ENCODE measurements around the gene P2RY1. TPM values are rescaled to one million over a fixed set of nuclear protein-coding genes. Genes with fewer than 3 reads are reported as not detected.

The P2RY1 gene
- total RNA-seq, 1 donor from 2014 or later: 19.8 TPM

- H3K9me3 ChIP-seq: no peaks in the 10 kb centered on the region
- no peak overlapping the region for H3K27ac ChIP-seq
- no peaks in the 10 kb centered on the region for H3K36me3 ChIP-seq
- no peaks in the 10 kb centered on the region for H3K27me3 ChIP-seq (ENCODE audit: low read depth)
- no peak for DNase-seq
- H3K4me3 ChIP-seq: no peak overlapping the region
- H3K4me1 ChIP-seq: peaks cover 25% of the 10 kb centered on the region
- ATAC-seq: no peak
- intact Hi-C loops (cut with DNase I): no loop called here
- TF ChIP-seq, protein P1, sequence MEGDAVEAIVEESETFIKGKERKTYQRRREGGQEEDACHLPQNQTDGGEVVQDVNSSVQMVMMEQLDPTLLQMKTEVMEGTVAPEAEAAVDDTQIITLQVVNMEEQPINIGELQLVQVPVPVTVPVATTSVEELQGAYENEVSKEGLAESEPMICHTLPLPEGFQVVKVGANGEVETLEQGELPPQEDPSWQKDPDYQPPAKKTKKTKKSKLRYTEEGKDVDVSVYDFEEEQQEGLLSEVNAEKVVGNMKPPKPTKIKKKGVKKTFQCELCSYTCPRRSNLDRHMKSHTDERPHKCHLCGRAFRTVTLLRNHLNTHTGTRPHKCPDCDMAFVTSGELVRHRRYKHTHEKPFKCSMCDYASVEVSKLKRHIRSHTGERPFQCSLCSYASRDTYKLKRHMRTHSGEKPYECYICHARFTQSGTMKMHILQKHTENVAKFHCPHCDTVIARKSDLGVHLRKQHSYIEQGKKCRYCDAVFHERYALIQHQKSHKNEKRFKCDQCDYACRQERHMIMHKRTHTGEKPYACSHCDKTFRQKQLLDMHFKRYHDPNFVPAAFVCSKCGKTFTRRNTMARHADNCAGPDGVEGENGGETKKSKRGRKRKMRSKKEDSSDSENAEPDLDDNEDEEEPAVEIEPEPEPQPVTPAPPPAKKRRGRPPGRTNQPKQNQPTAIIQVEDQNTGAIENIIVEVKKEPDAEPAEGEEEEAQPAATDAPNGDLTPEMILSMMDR (IDR thresholded peaks at IDR 0.05): no peak
Observed at GRCh38 chr3:152823781-152824180, 11.2 kb upstream of the P2RY1 start.

- Histone ChIP-seq H3K27ac (no peak overlapping the region), H3K4me1 (peaks cover 25% of the 10 kb centered on the region), H3K9me3 (no peaks in the 10 kb centered on the region), H3K4me3 (no peak overlapping the region), H3K36me3 (no peaks in the 10 kb centered on the region), H3K27me3 (ENCODE audit: low read depth) (no peaks in the 10 kb centered on the region)
- DNase-seq (no peak), ATAC-seq (no peak)
- TF ChIP-seq, protein P1 (IDR thresholded peaks at IDR 0.05): no peak
- intact Hi-C loops (cut with DNase I): no loop called here
Observed at GRCh38 chr3:152825566-152825965, 9.4 kb upstream of the P2RY1 start.

GRCh38 chr3:152826476-152826875 is 8.5 kb upstream of the P2RY1 start:
- intact Hi-C loops (cut with DNase I): no loop called here
- no peak overlapping the region for H3K27ac ChIP-seq
- DNase-seq: no peak
- no peak overlapping the region for H3K4me3 ChIP-seq
- ATAC-seq: no peak
- no peaks in the 10 kb centered on the region for H3K9me3 ChIP-seq
- TF ChIP-seq, protein P1 (IDR thresholded peaks at IDR 0.05): no peak
- H3K27me3 ChIP-seq (ENCODE audit: low read depth): no peaks in the 10 kb centered on the region
- peaks cover 25% of the 10 kb centered on the region for H3K4me1 ChIP-seq
- no peaks in the 10 kb centered on the region for H3K36me3 ChIP-seq

DNA sequence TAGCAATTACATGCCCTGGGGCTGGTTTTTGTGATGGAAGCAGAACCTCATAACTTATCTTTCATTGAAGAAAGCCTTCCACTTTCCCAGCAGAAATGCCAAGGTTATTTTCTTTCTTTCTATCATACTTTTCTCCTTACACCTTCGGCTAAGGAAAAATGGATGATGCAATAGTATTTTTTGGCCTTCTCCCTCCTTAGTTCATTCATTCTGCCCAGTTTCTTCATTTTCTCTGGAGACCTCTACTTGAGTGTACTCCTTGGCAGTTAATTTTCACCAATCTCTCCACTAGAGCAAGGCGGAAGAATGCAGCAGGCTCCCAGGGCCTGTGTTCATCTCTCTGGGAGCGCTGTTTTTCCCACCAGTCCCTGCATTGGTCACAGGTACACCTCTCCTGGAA is 7.6 kb upstream of the P2RY1 start:
- Histone ChIP-seq H3K4me1 (peaks cover 25% of the 10 kb centered on the region), H3K4me3 (no peak overlapping the region), H3K27me3 (ENCODE audit: low read depth) (no peaks in the 10 kb centered on the region), H3K27ac (no peak overlapping the region), H3K36me3 (no peaks in the 10 kb centered on the region), H3K9me3 (no peaks in the 10 kb centered on the region)
- ATAC-seq: no peak
- intact Hi-C loops (cut with DNase I): no loop called here
- no peak for DNase-seq
- TF ChIP-seq, protein P1 (IDR thresholded peaks at IDR 0.05): no peak

- TF ChIP-seq, protein P1 (IDR thresholded peaks at IDR 0.05): no peak
- no peak for DNase-seq
Observed at GRCh38 chr3:152828075-152828840, 6.7 kb upstream of the P2RY1 start.

More at GRCh38 chr3:152828075-152828840, 6.7 kb upstream of the P2RY1 start:
- H3K4me1 ChIP-seq: peaks cover 22% of the 10 kb centered on the region
- no peak overlapping the region for H3K27ac ChIP-seq
- H3K4me3 ChIP-seq: no peak overlapping the region
- ATAC-seq: no peak
- no peaks in the 10 kb centered on the region for H3K27me3 ChIP-seq (ENCODE audit: low read depth)
- H3K36me3 ChIP-seq: no peaks in the 10 kb centered on the region
- intact Hi-C loops (cut with DNase I): no loop called here
- H3K9me3 ChIP-seq: no peaks in the 10 kb centered on the region
